Measurements from ENCODE around the gene RALBP1. TPM values are rescaled to one million over a fixed set of nuclear protein-coding genes. Genes with fewer than 3 reads are reported as not detected.

Gene RALBP1
- total and polyA plus RNA-seq, 9 of the 15 experiments (the other 6 are each of a cell fraction or from before 2014, with no cell fraction given) = 10.9 to 70.0 (median 61.3) TPM

DNA sequence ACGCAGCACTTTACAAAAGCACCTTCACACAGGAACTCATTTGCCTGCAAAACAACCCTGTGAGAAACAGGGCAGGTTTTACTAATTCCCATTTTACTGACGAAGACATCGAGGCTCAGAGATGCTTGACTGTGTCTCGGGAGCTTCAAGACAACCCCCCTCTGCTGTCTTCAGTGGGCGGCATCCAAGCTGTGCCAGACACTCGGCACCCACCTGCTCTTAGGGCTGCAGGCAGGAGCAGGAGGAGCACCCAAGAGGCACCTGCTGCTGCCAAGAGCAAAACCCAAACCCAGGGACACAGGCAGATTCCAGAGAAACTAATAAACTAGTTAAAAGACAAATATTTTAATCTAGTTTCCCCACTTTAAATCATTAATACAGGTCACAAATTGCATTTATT lies 71.2 kb downstream of the RALBP1 start:
- DNase-seq (ENCODE audit: extremely low read depth in 1 of 4, low spot score in 3 of 4) (no peak), ATAC-seq (no peak), FAIRE-seq (no peak)
- intact Hi-C loops (cut with micrococcal nuclease) (no loop called here), in situ Hi-C loops (cut with MboI) (no loop called here)
- no peaks in the 10 kb centered on the region for H3K79me2 ChIP-seq (ENCODE audit: control insufficient read depth, insufficient read depth, low read length)
- no peak overlapping the region for H3K27ac ChIP-seq (ENCODE audit: extremely low read depth, low read depth, low read length)
- 94% methylated on average over 6 of the region's 6 CpGs for WGBS (ENCODE audit: insufficient coverage, low coverage, missing lambda C conversion rate)
- H2AFZ ChIP-seq (ENCODE audit: low read depth, low read length) = no peak overlapping the region
- ChIA-PET POLR2A (interaction anchor here (1.2 kb wide), 1 partner anchor 14 kb away, joined by 4 read pairs; no protein-coding TSS in a partner anchor), CTCF (ENCODE audit: low intra/inter-chr PET ratio) (no interaction called here)
- no peaks in the 10 kb centered on the region for H4K20me1 ChIP-seq (replicated peaks; ENCODE audit: control insufficient read depth, insufficient read depth, low read length)
- no peaks in the 10 kb centered on the region for H3K9me3 ChIP-seq (replicated peaks; ENCODE audit: control insufficient read depth, insufficient read depth, low read depth, low read length)
- no TSS peak for BruUV-seq (replicated peaks)
- H3K9me1 ChIP-seq (ENCODE audit: control insufficient read depth, insufficient read depth, low read length) = no peaks in the 10 kb centered on the region
- TF ChIP-seq MAZ (CRISPR knock-in tag; conservative IDR thresholded peaks at IDR 0.05 in 1 of 2, IDR thresholded peaks at IDR 0.05 in 1 of 2) (no peak), ZNF324 (CRISPR knock-in tag; IDR thresholded peaks at IDR 0.05) (no peak), ZNF12 (CRISPR knock-in tag; IDR thresholded peaks at IDR 0.05) (no peak), C11orf30 (IDR thresholded peaks at IDR 0.05; ENCODE audit: low read depth) (no peak), ERF (CRISPR knock-in tag; IDR thresholded peaks at IDR 0.05) (no peak), NR4A1 (CRISPR knock-in tag; IDR thresholded peaks at IDR 0.05) (no peak), NR4A1 (tag; IDR thresholded peaks at IDR 0.05) (no peak), RBM15 (IDR thresholded peaks at IDR 0.05; ENCODE audit: insufficient read depth, low read length) (no peak), ZFP30 (CRISPR knock-in tag; IDR thresholded peaks at IDR 0.05; ENCODE audit: borderline replicate concordance) (no peak), TOE1 (IDR thresholded peaks at IDR 0.05; ENCODE audit: borderline replicate concordance) (no peak), TOE1 (CRISPR knock-in tag; IDR thresholded peaks at IDR 0.05; ENCODE audit: borderline replicate concordance, low read depth) (no peak)
- H3K4me3 ChIP-seq = no peak overlapping the region
- H3K4me2 ChIP-seq (ENCODE audit: insufficient read depth, low read length) = no peak overlapping the region
- no peaks in the 10 kb centered on the region for H3K27me3 ChIP-seq (ENCODE audit: control insufficient read depth in 2 of 2, insufficient read depth in 2 of 2, low read length in 2 of 2)
- peaks cover 0 to 2% of the 10 kb centered on the region in 2 experiments; a peak in 2 of 5 replicates for H3K4me1 ChIP-seq (replicated peaks in 1 of 2; ENCODE audit: control insufficient read depth in 2 of 2, insufficient read depth in 2 of 2, low read length in 2 of 2)
- no peak overlapping the region for H3K9ac ChIP-seq (ENCODE audit: insufficient read depth in 1 of 2, low read depth in 2 of 2, low read length in 2 of 2)
- peaks cover 59% of the 10 kb centered on the region; the same call in 2 of the 3 replicates for H3K36me3 ChIP-seq (ENCODE audit: control insufficient read depth, insufficient read depth, low read length)

Data from K562 (cell line).